Right renal cortex interstitium (tissue), 3 donors: ENCODE measurements around the gene EXOC1. TPM values are rescaled to one million over a fixed set of nuclear protein-coding genes. Genes with fewer than 3 reads are reported as not detected.

ENCODE experiments used
- DNase-seq, 3 donors: peaks; one replicate each; pipeline ENCODE4 v3.0.0-alpha.2; 2013; ENCODE audit warnings: low read depth in 3 of 3, low spot score in 2 of 3
- polyA plus RNA-seq, 3 donors: library from polyadenylated mRNA; unstranded; fragments of 120-200 nt; gene quantifications; one replicate each; pipeline ENCODE4 v1.2.1, GENCODE V29; 2013; ENCODE audit not compliant: insufficient read length in 3 of 3

EXOC1 gene
- polyA plus RNA-seq, 3 donors = 40.7 to 49.9 (median 47.7) TPM

GRCh38 chr4:55947912-55948725 lies 94.7 kb downstream of the EXOC1 start:
- DNase-seq = peak in 2 of 3 donors; percentile 10 to 13

GRCh38 chr4:55948726-55949481 lies 95.5 kb downstream of the EXOC1 start, which contains the start of gene CEP135:
Gene CEP135 (plus strand): TSS chr4:55948945. CDS start chr4:55952131, 3,186 bp downstream.
- peak; percentile 77 to 86 (median 85) for DNase-seq

- no peak for DNase-seq
Observed at GRCh38 chr4:55949482-55949802, 96.0 kb downstream of the EXOC1 start.

- DNase-seq = no peak
Observed at GRCh38 chr4:55951191-55951922, 97.9 kb downstream of the EXOC1 start.

Other genes starting within 250 kb of the EXOC1 start
- gene NMU, start 217.3 kb upstream of the EXOC1 start, polyA plus RNA-seq = 10 to 100 TPM in 2 of 3 donors, 1 to 10 TPM in 1; 9.1 to 10.8 (median 10.7) TPM
- not detected for gene EXOC1L, start 33.9 kb upstream of the EXOC1 start, polyA plus RNA-seq
- gene CEP135, start 95.3 kb downstream of the EXOC1 start, polyA plus RNA-seq = 10 to 100 TPM; 12.4 to 13.3 (median 13.3) TPM